HEK293T (cell line): ENCODE results near the gene SLC12A7.

Source experiments
- BHLHE40 ChIP-seq: fragments of 450-650 bp; IDR thresholded peaks from 2 replicates; pipeline ENCODE4 v1.6.1; 2016; ENCODE audit warnings: mild to moderate bottlenecking, moderate library complexity, borderline replicate concordance
- PKNOX1 ChIP-seq: fragments of 450-650 bp; IDR thresholded peaks from 2 replicates; pipeline ENCODE4 v1.6.1; 2016

- TF ChIP-seq PKNOX1 (no peak), BHLHE40 (no peak)
These were observed 32.4 kb downstream of the SLC12A7 start for GRCh38 chr5:1079486-1079885.
